ENCODE data around the gene KRTAP4-11.
"Not testable (repeated sequence)": the region's sequence is repeated elsewhere in the genome, so short reads cannot be mapped to it uniquely, and the experiment has no call there.

KRTAP4-11 gene

DNA sequence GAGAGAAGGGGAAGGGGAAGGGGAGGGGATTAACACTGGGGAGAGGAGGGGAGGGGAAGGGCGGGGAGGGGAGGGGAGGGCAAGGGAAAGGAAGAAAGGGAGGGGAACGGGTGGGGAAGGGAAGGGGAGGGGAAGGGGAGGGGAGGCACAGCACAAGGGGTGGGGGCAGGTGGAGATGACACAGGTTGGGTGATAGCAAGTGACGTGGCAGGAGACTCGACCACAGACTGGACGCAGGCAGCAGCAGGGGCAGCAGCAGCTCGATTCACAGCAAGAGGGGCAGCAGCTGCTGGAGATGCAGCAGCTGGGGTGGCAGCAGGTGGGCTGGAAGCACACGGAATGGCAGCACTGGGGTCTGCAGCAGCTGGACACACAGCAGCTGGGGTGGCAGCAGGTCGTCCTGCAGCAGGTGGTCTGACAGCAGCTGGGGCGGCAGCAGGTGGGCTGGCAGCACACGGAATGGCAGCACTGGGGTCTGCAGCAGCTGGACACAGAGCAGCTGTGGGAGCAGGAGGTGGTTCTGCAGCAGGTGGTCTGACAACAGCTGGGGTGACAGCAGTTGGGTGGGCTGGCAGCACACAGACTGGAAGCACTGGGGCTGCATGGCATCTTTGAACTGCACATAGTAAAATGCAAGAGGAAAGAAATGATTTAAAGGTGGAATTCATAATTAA, 16.4 kb downstream of the KRTAP4-11 start, which contains the start of gene KRTAP4-16:
Gene KRTAP4-16, minus strand, starts transcription at position 624 of the 674 bp plus-strand sequence. Its CDS starts 0 bp downstream, at position 624.
- DNase-seq (ENCODE audit: extremely low read depth, insufficient read length): no peak
- TF ChIP-seq CTCF (IDR thresholded peaks at IDR 0.05; ENCODE audit: insufficient read depth, low read length, poor library complexity, severe bottlenecking): no peak
- H3K27me3 ChIP-seq (replicated peaks; ENCODE audit: control insufficient read depth, insufficient read depth, low read length): no peaks in the 10 kb centered on the region
- no peak within 1 kb of the TSS for H3K4me3 ChIP-seq (replicated peaks; ENCODE audit: low read depth, low read length)
- no peaks in the 10 kb centered on the region for H3K36me3 ChIP-seq (ENCODE audit: control insufficient read depth, insufficient read depth, low read length)

DNA sequence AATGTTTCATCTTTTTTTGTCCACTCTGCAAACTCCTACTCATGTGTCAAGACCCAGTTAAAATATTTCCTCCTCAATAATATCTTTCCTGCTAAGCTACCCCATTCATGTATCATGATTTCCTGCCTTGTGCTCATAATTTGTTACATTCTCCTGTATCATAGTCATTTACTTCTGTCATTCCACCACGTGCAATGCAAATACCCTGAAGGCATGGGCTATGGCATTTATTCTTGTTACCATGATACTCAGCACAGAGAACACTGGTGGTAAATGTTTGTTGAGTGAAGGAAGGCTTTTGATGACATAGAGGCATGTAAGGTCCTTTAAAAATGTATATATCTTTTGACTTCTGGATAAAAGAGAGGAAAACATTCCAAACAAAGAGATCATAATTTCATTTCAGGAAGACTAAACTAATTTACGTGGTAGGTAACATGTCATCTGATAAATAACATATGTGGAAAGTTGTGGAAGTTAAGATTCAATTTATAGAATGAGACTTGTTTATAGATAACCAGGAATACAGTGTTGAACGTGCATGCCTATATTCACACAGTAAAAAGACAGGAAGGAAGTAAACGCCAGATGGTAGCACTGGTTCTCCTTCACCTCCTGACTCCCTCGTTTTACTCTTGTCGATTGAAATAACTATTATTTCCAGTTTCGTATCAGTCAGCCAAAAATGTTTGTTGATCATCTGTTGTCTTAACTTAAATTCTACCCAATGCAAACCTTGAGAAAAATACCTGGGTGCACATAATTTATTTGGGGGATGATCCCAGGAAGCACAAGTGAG, 18.3 kb downstream of the KRTAP4-11 start:
- H3K27me3 ChIP-seq (replicated peaks; ENCODE audit: control insufficient read depth, insufficient read depth, low read length); H3K36me3 ChIP-seq (ENCODE audit: control insufficient read depth, insufficient read depth, low read length); H3K4me3 ChIP-seq (replicated peaks; ENCODE audit: low read depth, low read length); DNase-seq (ENCODE audit: extremely low read depth, insufficient read length): not testable (repeated sequence)

GRCh38 chr17:41098481-41098880, 19.7 kb downstream of the KRTAP4-11 start:
- H3K4me3 ChIP-seq (replicated peaks; ENCODE audit: low read depth, low read length): no peak overlapping the region
- H3K36me3 ChIP-seq (ENCODE audit: control insufficient read depth, insufficient read depth, low read length): no peaks in the 10 kb centered on the region
- H3K27me3 ChIP-seq (replicated peaks; ENCODE audit: control insufficient read depth, insufficient read depth, low read length): no peaks in the 10 kb centered on the region
- DNase-seq (ENCODE audit: extremely low read depth, insufficient read length): no peak
- TF ChIP-seq CTCF (IDR thresholded peaks at IDR 0.05; ENCODE audit: insufficient read depth, low read length, poor library complexity, severe bottlenecking): no peak

DNA sequence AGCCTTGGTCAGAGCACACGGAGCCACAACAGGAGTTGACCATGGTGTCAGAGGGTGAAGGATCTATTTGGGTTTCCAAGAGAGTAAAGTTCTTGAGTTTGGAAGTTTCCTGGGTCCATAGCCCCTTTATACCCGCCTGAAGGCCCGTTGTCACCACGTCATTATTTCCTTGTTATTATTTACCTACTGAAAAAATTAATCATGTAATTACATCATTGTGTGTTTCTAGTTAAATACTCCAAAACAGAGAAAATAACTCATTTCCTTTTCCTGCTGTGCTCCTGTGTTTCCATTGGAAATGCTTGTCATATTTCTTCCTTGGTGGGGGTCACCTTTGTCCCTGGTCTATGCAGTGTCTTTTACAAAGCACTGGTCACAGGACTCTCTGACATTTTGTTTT, 20.1 kb downstream of the KRTAP4-11 start, which contains the start of gene KRTAP4-8:
Gene KRTAP4-8, minus strand, starts transcription at position 101 of the 400 bp plus-strand sequence. Its CDS starts 58 bp downstream, at position 43.
- no peaks in the 10 kb centered on the region for H3K27me3 ChIP-seq (replicated peaks; ENCODE audit: control insufficient read depth, insufficient read depth, low read length)
- no peak for DNase-seq (ENCODE audit: extremely low read depth, insufficient read length)
- no peak within 1 kb of the TSS for H3K4me3 ChIP-seq (replicated peaks; ENCODE audit: low read depth, low read length)
- H3K36me3 ChIP-seq (ENCODE audit: control insufficient read depth, insufficient read depth, low read length): no peaks in the 10 kb centered on the region
- TF ChIP-seq CTCF (IDR thresholded peaks at IDR 0.05; ENCODE audit: insufficient read depth, low read length, poor library complexity, severe bottlenecking): no peak

DNA sequence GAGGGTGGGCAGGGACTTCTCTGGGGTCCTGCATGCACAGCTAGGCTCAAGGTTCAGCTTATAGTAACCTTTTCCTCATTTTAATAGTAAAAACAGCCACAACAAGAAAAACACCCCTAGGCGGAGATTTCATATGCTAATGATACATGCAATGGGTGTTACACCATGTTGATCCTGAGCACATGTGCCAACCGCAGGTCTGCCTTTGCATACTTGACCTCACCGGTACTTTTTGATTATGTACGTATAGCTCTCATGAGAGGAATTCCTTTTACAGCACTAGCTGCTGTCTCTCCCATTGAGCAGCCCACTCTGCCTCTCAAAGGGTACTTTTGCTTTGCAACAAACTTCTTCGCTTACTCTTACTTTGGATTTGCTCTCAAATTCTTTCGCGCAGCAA, 22.1 kb downstream of the KRTAP4-11 start:
- TF ChIP-seq CTCF (IDR thresholded peaks at IDR 0.05; ENCODE audit: insufficient read depth, low read length, poor library complexity, severe bottlenecking): no peak
- no peaks in the 10 kb centered on the region for H3K27me3 ChIP-seq (replicated peaks; ENCODE audit: control insufficient read depth, insufficient read depth, low read length)
- no peaks in the 10 kb centered on the region for H3K36me3 ChIP-seq (ENCODE audit: control insufficient read depth, insufficient read depth, low read length)
- no peak overlapping the region for H3K4me3 ChIP-seq (replicated peaks; ENCODE audit: low read depth, low read length)
- no peak for DNase-seq (ENCODE audit: extremely low read depth, insufficient read length)

DNA sequence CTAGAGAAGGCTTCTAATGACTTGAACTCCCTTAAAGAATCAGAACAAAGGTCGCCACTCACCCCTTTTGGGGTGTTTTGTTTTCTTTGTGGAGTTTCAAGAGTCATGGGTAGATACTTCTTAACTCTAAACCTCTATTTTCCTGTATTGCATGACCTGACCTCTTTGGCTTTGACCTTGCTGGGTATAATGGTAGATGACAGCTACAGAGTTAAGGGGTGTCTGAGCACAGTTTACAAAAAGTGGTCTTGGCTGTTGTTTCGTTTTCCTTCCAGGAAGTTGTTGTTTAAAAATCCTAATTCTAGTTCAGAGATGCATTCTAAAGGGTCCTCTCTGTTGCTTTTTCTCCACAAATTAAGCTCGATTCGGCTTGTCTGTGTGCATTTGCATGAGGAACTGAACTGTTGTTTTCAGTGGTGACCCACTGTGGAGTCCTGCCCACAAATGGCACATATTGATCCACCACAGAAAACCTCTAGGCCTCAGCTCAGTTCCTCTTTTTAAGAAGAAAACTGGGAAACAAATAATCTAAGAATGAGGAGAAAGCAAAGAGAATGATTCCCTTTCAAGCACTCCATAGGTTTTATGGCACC, 29.3 kb downstream of the KRTAP4-11 start:
- H3K36me3 ChIP-seq (ENCODE audit: control insufficient read depth, insufficient read depth, low read length); H3K27me3 ChIP-seq (replicated peaks; ENCODE audit: control insufficient read depth, insufficient read depth, low read length); H3K4me3 ChIP-seq (replicated peaks; ENCODE audit: low read depth, low read length); DNase-seq (ENCODE audit: extremely low read depth, insufficient read length): not testable (repeated sequence)

DNA sequence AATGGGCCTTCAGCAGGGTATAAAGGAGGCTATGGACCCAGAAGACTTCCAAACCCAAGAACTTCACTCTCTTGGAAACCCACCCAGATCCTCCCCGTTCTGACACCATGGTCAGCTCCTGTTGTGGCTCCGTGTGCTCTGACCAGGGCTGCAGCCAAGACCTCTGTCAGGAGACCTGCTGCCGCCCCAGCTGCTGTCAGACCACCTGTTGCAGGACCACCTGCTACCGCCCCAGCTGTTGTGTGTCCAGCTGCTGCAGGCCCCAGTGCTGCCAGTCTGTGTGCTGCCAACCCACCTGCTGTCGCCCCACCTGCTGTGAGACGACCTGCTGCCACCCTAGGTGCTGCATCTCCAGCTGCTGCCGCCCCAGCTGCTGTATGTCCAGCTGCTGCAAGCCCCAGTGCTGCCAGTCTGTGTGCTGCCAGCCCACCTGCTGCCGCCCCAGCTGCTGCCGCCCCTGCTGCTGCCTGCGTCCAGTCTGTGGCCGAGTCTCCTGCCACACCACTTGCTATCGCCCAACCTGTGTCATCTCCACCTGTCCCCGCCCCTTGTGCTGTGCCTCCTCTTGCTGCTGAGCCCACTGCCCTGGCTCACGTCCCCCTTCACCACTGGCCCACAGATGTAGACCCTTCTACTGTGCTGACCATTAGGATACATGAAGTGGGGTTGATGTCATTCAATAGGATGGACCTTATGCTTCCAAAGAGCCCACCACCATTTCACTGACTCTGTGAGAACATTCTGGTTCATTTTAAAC, 33.9 kb downstream of the KRTAP4-11 start, which contains the start of gene KRTAP4-7:
Gene KRTAP4-7, plus strand, starts transcription at position 51 of the 757 bp plus-strand sequence. Its CDS starts 57 bp downstream, at position 108.
- DNase-seq (ENCODE audit: extremely low read depth, insufficient read length); H3K36me3 ChIP-seq (ENCODE audit: control insufficient read depth, insufficient read depth, low read length); H3K4me3 ChIP-seq (replicated peaks; ENCODE audit: low read depth, low read length); H3K27me3 ChIP-seq (replicated peaks; ENCODE audit: control insufficient read depth, insufficient read depth, low read length): not testable (repeated sequence)

DNA sequence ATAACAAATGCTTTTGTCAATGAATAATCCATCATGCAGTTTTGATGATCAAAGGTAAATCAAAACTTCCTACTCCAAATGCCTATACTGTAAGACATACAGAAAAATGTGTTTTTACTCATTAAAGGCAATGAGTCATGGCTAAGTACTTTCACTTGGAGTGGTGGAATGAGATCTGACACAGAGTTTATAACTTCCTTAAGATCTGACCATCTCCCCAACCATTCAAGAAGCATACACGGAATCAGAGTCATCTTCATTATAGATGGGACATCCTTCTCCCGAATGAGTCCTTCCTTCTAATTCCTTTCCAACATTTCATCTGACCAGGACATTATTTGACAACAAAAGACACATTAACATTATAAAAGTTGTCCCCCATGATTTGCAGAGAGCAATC, 34.7 kb downstream of the KRTAP4-11 start:
- not testable (repeated sequence) for H3K4me3 ChIP-seq (replicated peaks; ENCODE audit: low read depth, low read length); DNase-seq (ENCODE audit: extremely low read depth, insufficient read length); H3K27me3 ChIP-seq (replicated peaks; ENCODE audit: control insufficient read depth, insufficient read depth, low read length); H3K36me3 ChIP-seq (ENCODE audit: control insufficient read depth, insufficient read depth, low read length)
